H9 (cell line): Measurements from ENCODE around the gene SH3RF2. TPM values are rescaled to one million over a fixed set of nuclear protein-coding genes. Genes with fewer than 3 reads are reported as not detected.

Experiments used
- DNase-seq: peaks from one replicate; pipeline ENCODE4 v3.0.0-alpha.2; 2017
- H2AFZ ChIP-seq: one replicate; pipeline ENCODE4 v1.6.1; 2013; ENCODE audit warnings: mild to moderate bottlenecking, low read length, control low read depth, moderate library complexity
- H2AK5ac ChIP-seq: 2 replicates; pipeline ENCODE4 v1.6.1; 2013; ENCODE audit warnings: low read length, control low read depth, mixed read lengths; ENCODE audit not compliant: insufficient read length
- H2BK120ac ChIP-seq: one replicate; pipeline ENCODE4 v1.6.1; 2013; ENCODE audit warnings: low read depth, mild to moderate bottlenecking, low read length, control low read depth, inconsistent platforms; ENCODE audit not compliant: poor library complexity, severe bottlenecking
- H2BK12ac ChIP-seq: 2 replicates; pipeline ENCODE4 v1.6.1; 2013; ENCODE audit warnings: low read length, control low read depth, mixed read lengths, low read depth; ENCODE audit not compliant: insufficient read length
- H2BK15ac ChIP-seq: 2 replicates; pipeline ENCODE4 v1.6.1; 2013; ENCODE audit warnings: low read depth, low read length, control low read depth
- H2BK20ac ChIP-seq: one replicate; pipeline ENCODE4 v1.6.1; 2013; ENCODE audit warnings: low read depth, mild to moderate bottlenecking, low read length, control low read depth, inconsistent platforms; ENCODE audit not compliant: poor library complexity, severe bottlenecking
- H2BK5ac ChIP-seq: 2 replicates; pipeline ENCODE4 v1.6.1; 2013; ENCODE audit warnings: low read length, control low read depth, mixed read lengths; ENCODE audit not compliant: insufficient read length
- H3K14ac ChIP-seq: 2 replicates; pipeline ENCODE4 v1.6.1; 2013; ENCODE audit warnings: low read length, control low read depth; ENCODE audit not compliant: insufficient read depth
- H3K18ac ChIP-seq: 2 replicates; pipeline ENCODE4 v1.6.1; 2013; ENCODE audit warnings: low read depth, mild to moderate bottlenecking, mixed read lengths, low read length, control low read depth; ENCODE audit not compliant: insufficient read length
- H3K23ac ChIP-seq: 2 replicates; pipeline ENCODE4 v1.6.1; 2013; ENCODE audit warnings: low read length, control low read depth, mixed read lengths, low read depth; ENCODE audit not compliant: insufficient read length
- H3K23me2 ChIP-seq: 2 replicates; pipeline ENCODE4 v1.6.1; 2013; ENCODE audit warnings: low read depth, mild to moderate bottlenecking, mixed read lengths, low read length, control low read depth; ENCODE audit not compliant: insufficient read length, poor library complexity, severe bottlenecking
- H3K27ac ChIP-seq: 2 replicates; pipeline ENCODE4 v1.5.1; 2013; ENCODE audit warnings: low read length, control low read depth, mixed read lengths, low read depth; ENCODE audit not compliant: insufficient read length
- H3K27me3 ChIP-seq: 2 replicates; pipeline ENCODE4 v1.6.1; 2013; ENCODE audit warnings: low read length, control low read depth, inconsistent platforms; ENCODE audit not compliant: insufficient read depth
- H3K4ac ChIP-seq: 2 replicates; pipeline ENCODE4 v1.6.1; 2013; ENCODE audit warnings: low read depth, mild to moderate bottlenecking, control low read depth, inconsistent platforms, low read length, moderate library complexity
- H3K4me1 ChIP-seq: 2 replicates; pipeline ENCODE4 v1.6.1; 2013; ENCODE audit warnings: low read length, control low read depth, inconsistent platforms; ENCODE audit not compliant: insufficient read depth
- H3K4me2 ChIP-seq: 2 replicates; pipeline ENCODE4 v1.6.1; 2013; ENCODE audit warnings: low read length, control low read depth, mixed read lengths; ENCODE audit not compliant: insufficient read length, insufficient read depth
- H3K56ac ChIP-seq: 2 replicates; pipeline ENCODE4 v1.6.1; 2013; ENCODE audit warnings: low read depth, mild to moderate bottlenecking, mixed read lengths, low read length, control low read depth; ENCODE audit not compliant: insufficient read length
- H3K79me1 ChIP-seq: 2 replicates; pipeline ENCODE4 v1.6.1; 2013; ENCODE audit warnings: low read depth, mild to moderate bottlenecking, moderate library complexity, low read length, control low read depth, inconsistent platforms; ENCODE audit not compliant: insufficient read depth, poor library complexity, severe bottlenecking
- H3K79me2 ChIP-seq: 2 replicates; pipeline ENCODE4 v1.6.1; 2013; ENCODE audit warnings: low read length, control low read depth, inconsistent platforms; ENCODE audit not compliant: insufficient read depth
- H3K9ac ChIP-seq: 2 replicates; pipeline ENCODE4 v1.6.1; 2013; ENCODE audit warnings: low read length, control low read depth, mixed read lengths; ENCODE audit not compliant: insufficient read length; ENCODE audit errors: extremely low read depth
- H3K9me3 ChIP-seq: one replicate; pipeline ENCODE4 v1.6.1; 2013; ENCODE audit warnings: low read depth, low read length, inconsistent platforms; ENCODE audit not compliant: control insufficient read depth
- H3T11ph ChIP-seq: one replicate; pipeline ENCODE4 v1.6.1; 2013; ENCODE audit warnings: mild to moderate bottlenecking, low read length, control low read depth, inconsistent platforms
- H4K20me1 ChIP-seq: one replicate; pipeline ENCODE4 v1.6.1; 2013; ENCODE audit not compliant: control insufficient read depth, insufficient read length, insufficient read depth
- H4K5ac ChIP-seq: 2 replicates; pipeline ENCODE4 v1.6.1; 2013; ENCODE audit warnings: low read depth, mild to moderate bottlenecking, mixed read lengths, low read length, control low read depth; ENCODE audit not compliant: insufficient read length
- H4K8ac ChIP-seq: replicated peaks from 2 replicates; pipeline ENCODE4 v1.6.1; 2013; ENCODE audit warnings: low read length, control low read depth, mixed read lengths, low read depth; ENCODE audit not compliant: insufficient read length
- H4K91ac ChIP-seq: 2 replicates; pipeline ENCODE4 v1.6.1; 2013; ENCODE audit warnings: low read depth, mild to moderate bottlenecking, moderate library complexity, mixed read lengths, low read length, control low read depth; ENCODE audit not compliant: insufficient read length
- H3K27ac Mint-ChIP-seq, 3 experiments: 2 replicates in 2 of 3; 3 replicates in 1 of 3; pipeline ENCODE4 v1.8.0; 2020 to 2021; ENCODE audit warnings: mixed read lengths in 3 of 3, mild to moderate bottlenecking in 1 of 3, moderate library complexity in 1 of 3
- H3K27me3 Mint-ChIP-seq: 2 replicates; pipeline ENCODE4 v1.8.0; 2021; ENCODE audit warnings: low read depth, mild to moderate bottlenecking, moderate library complexity, mixed read lengths
- H3K36me3 Mint-ChIP-seq, 3 experiments: 2 replicates in 2 of 3; 3 replicates in 1 of 3; pipeline ENCODE4 v1.8.0; 2020 to 2021; ENCODE audit warnings: low read depth in 3 of 3, mixed read lengths in 3 of 3; ENCODE audit not compliant: insufficient read depth in 1 of 3
- H3K4me1 Mint-ChIP-seq, 2 experiments: 2 replicates each; pipeline ENCODE4 v1.8.0; 2020; ENCODE audit warnings: mixed read lengths in 2 of 2
- H3K4me3 Mint-ChIP-seq, 2 experiments: 2 replicates in 1 of 2; 3 replicates in 1 of 2; pipeline ENCODE4 v1.8.0; 2020 to 2021; ENCODE audit warnings: mild to moderate bottlenecking in 2 of 2, mixed read lengths in 2 of 2, moderate library complexity in 1 of 2
- H3K9me3 Mint-ChIP-seq, 2 experiments: 2 replicates in 1 of 2; 3 replicates in 1 of 2; pipeline ENCODE4 v1.8.0; 2020; ENCODE audit warnings: mild to moderate bottlenecking in 2 of 2, mixed read lengths in 2 of 2, moderate library complexity in 1 of 2
- WGBS: extraction: QIAGEN DNeasy Blood & Tissue Kit; methylation state at CpG from one replicate; pipeline ENCODE4 v1.1.7; 2013; ENCODE audit warnings: missing lambda C conversion rate, low lambda C conversion rate, mixed read lengths; ENCODE audit not compliant: insufficient read length; ENCODE audit errors: extremely low coverage; 5-methylcytosine and 5-hydroxymethylcytosine counted together
- total RNA-seq: library from RNA; stranded (reverse); gene quantifications from 2 replicates; pipeline ENCODE4 v1.2.1, GENCODE V29; 2021
- TF ChIP-seq, protein P1 (sequence below): fragments of 200-600 bp; sonication (generic); conservative IDR thresholded peaks from 3 replicates; pipeline ENCODE4 v1.8.0; 2021; ENCODE audit warnings: antibody characterized with exemption, mild to moderate bottlenecking

SH3RF2 gene
- total RNA-seq, 1 experiment from 2014 or later, result 0.66 TPM

GRCh38 chr5:145948921-145949320 lies 12.5 kb downstream of the SH3RF2 start:
- Histone ChIP-seq H4K5ac (no peak overlapping the region), H3K23me2 (no peaks in the 10 kb centered on the region), H2BK20ac (no peak overlapping the region), H3K14ac (no peak overlapping the region), H3T11ph (no peak overlapping the region), H3K9ac (no peak overlapping the region), H3K27ac (no peak overlapping the region), H2BK5ac (no peak overlapping the region), H3K79me2 (no peaks in the 10 kb centered on the region), H2BK120ac (no peak overlapping the region), H3K18ac (no peak overlapping the region), H3K4ac (no peak overlapping the region), H4K8ac (no peak overlapping the region), H3K4me1 (no peaks in the 10 kb centered on the region), H2BK12ac (peak overlapping the region; percentile 12), H2AFZ (no peak overlapping the region), H2AK5ac (no peak overlapping the region), H4K20me1 (no peaks in the 10 kb centered on the region), H3K27me3 (no peaks in the 10 kb centered on the region), H2BK15ac (no peak overlapping the region), H3K79me1 (no peaks in the 10 kb centered on the region), H3K4me2 (no peak overlapping the region), H3K23ac (no peak overlapping the region), H4K91ac (no peak overlapping the region), H3K56ac (no peak overlapping the region), H3K9me3 (no peaks in the 10 kb centered on the region)
- no peak for DNase-seq
- Mint-ChIP-seq H3K27me3 (no peaks in the 10 kb centered on the region; the same call in 1 of the 2 replicates), H3K9me3 (no peaks in the 10 kb centered on the region), H3K27ac (no peak overlapping the region), H3K4me3 (no peak overlapping the region), H3K4me1 (peaks cover 17 to 20% of the 10 kb centered on the region in 2 experiments), H3K36me3 (no peaks in the 10 kb centered on the region)
- TF ChIP-seq, protein P1, sequence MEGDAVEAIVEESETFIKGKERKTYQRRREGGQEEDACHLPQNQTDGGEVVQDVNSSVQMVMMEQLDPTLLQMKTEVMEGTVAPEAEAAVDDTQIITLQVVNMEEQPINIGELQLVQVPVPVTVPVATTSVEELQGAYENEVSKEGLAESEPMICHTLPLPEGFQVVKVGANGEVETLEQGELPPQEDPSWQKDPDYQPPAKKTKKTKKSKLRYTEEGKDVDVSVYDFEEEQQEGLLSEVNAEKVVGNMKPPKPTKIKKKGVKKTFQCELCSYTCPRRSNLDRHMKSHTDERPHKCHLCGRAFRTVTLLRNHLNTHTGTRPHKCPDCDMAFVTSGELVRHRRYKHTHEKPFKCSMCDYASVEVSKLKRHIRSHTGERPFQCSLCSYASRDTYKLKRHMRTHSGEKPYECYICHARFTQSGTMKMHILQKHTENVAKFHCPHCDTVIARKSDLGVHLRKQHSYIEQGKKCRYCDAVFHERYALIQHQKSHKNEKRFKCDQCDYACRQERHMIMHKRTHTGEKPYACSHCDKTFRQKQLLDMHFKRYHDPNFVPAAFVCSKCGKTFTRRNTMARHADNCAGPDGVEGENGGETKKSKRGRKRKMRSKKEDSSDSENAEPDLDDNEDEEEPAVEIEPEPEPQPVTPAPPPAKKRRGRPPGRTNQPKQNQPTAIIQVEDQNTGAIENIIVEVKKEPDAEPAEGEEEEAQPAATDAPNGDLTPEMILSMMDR, result no peak
- WGBS, result no CpG with 5 or more reads among the region's 6 CpGs
